HEK293T (cell line): ENCODE measurements around the gene BRCA1.
"Not testable (repeated sequence)": the region's sequence is repeated elsewhere in the genome, so short reads cannot be mapped to it uniquely, and the experiment has no call there.

Experiments
- CTCF ChIA-PET: fragments of 350-600 bp; formaldehyde crosslinking; extraction: SDS; loops from one replicate; lab custom pipeline; 2021; ENCODE audit warnings: antibody characterized with exemption, inconsistent platforms; lab: Yijun Ruan, JAX
- POLR2A ChIA-PET: fragments of 350-600 bp; formaldehyde crosslinking; extraction: SDS; loops from one replicate; lab custom pipeline; 2020; ENCODE audit warnings: antibody characterized with exemption, inconsistent platforms; lab: Yijun Ruan, JAX
- DNase-seq: peaks from one replicate; pipeline ENCODE4 v3.0.0; 2012; ENCODE audit warnings: mixed read lengths; ENCODE audit errors: extremely low spot score
- ARNT ChIP-seq: fragments of 450-650 bp; IDR thresholded peaks from 2 replicates; pipeline ENCODE4 v1.6.1; 2017; ENCODE audit warnings: mild to moderate bottlenecking
- BHLHE40 ChIP-seq: fragments of 450-650 bp; IDR thresholded peaks from 2 replicates; pipeline ENCODE4 v1.6.1; 2016; ENCODE audit warnings: mild to moderate bottlenecking, moderate library complexity, borderline replicate concordance
- CTBP1 ChIP-seq: fragments of 450-650 bp; IDR thresholded peaks from 2 replicates; pipeline ENCODE4 v1.6.1; 2016; ENCODE audit warnings: borderline replicate concordance
- ELF4 ChIP-seq: fragments of 450-650 bp; IDR thresholded peaks from 2 replicates; pipeline ENCODE4 v1.6.1; 2017; ENCODE audit warnings: antibody characterized with exemption
- FOXA1 ChIP-seq: fragments of 450-650 bp; IDR thresholded peaks from 2 replicates; pipeline ENCODE4 v1.6.1; 2016; ENCODE audit warnings: mild to moderate bottlenecking
- FOXK2 ChIP-seq: fragments of 450-650 bp; IDR thresholded peaks from 2 replicates; pipeline ENCODE4 v1.6.1; 2016; ENCODE audit warnings: mild to moderate bottlenecking
- FOXM1 ChIP-seq: fragments of 450-650 bp; IDR thresholded peaks from 2 replicates; pipeline ENCODE4 v1.6.1; 2017; ENCODE audit warnings: mild to moderate bottlenecking, borderline replicate concordance
- HDGF ChIP-seq: fragments of 450-650 bp; IDR thresholded peaks from 2 replicates; pipeline ENCODE4 v1.6.1; 2017; ENCODE audit warnings: antibody characterized with exemption, borderline replicate concordance
- L3MBTL2 ChIP-seq: fragments of 450-650 bp; conservative IDR thresholded peaks from 2 replicates; pipeline ENCODE4 v1.6.1; 2016; ENCODE audit warnings: mild to moderate bottlenecking
- LEF1 ChIP-seq: fragments of 450-650 bp; IDR thresholded peaks from 2 replicates; pipeline ENCODE4 v1.6.1; 2017; ENCODE audit warnings: mild to moderate bottlenecking, borderline replicate concordance
- NFRKB ChIP-seq: fragments of 450-650 bp; IDR thresholded peaks from 2 replicates; pipeline ENCODE4 v1.6.1; 2016; ENCODE audit warnings: mild to moderate bottlenecking, moderate library complexity
- SP1 ChIP-seq: fragments of 450-650 bp; IDR thresholded peaks from 2 replicates; pipeline ENCODE4 v1.6.1; 2017
- SUZ12 ChIP-seq: fragments of 450-650 bp; IDR thresholded peaks from 2 replicates; pipeline ENCODE4 v1.6.1; 2016; ENCODE audit warnings: mild to moderate bottlenecking
- TARDBP ChIP-seq: fragments of 450-650 bp; IDR thresholded peaks from 2 replicates; pipeline ENCODE4 v1.6.1; 2016
- ZNF384 ChIP-seq: fragments of 450-650 bp; IDR thresholded peaks from 2 replicates; pipeline ENCODE4 v1.6.1; 2016
- TF ChIP-seq, protein P1 (sequence below): fragments of 450-650 bp; IDR thresholded peaks from 2 replicates; pipeline ENCODE4 v1.6.1; 2016

Gene BRCA1

DNA sequence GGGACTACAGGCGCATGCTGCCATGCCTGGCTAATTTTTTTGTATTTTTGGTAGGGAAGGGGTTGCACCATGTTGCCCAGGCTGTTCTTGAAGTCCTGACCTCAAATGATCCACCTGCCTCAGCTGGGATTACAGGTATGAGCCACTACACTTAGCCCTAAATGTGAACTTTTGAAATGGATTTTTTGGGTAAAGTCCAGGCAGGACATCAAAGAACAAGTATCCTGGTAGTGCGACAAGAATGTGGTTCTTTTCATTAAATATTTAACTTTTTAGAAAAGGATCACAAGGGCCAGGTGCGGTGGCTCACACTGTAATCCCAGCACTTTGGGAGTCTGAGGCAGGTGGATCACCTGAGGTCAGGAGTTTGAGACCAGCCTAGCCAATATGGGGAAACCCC lies 30.5 kb upstream of the BRCA1 start:
- POLR2A ChIA-PET = no interaction called here
- no peak for DNase-seq

DNA sequence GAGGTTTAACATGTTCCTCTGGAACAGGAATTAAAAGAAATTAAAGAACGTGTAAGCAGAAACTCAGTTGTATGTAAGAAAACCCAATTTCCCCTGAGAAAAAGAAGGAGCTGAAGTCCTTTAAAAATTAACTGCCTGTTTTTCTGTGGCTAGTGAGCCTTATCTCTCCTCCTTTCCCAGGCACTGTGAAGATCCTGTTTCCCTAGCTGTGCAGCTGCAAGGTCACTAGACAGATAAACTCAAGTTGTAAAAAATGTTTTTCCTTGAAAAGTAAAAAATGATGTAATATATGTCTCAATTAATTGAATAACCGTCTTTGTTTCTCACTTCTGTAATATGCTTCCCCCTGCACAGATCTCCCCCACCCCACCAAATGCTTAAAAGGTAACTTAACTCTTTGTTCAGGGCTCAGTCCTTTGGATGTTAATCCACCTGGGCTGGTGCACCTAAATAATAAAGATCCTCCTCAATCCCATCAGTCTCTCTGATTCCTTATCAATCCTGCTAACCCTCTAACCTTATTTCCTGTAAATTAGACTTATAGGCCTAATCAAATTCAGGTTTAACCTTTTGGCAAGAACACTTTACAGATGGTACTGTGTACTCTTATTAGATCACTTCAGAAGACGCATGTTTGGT lies 28.2 kb upstream of the BRCA1 start:
- CTCF ChIA-PET, DNase-seq: not testable (repeated sequence)
- POLR2A ChIA-PET = interaction anchor here (0.8 kb wide), 1 partner anchor 162 kb away, joined by 5 read pairs; no protein-coding TSS in a partner anchor

More for the DNA sequence above, 30.5 kb upstream of the BRCA1 start:
- TF ChIP-seq ELF4 = no peak
- no peak for TF ChIP-seq FOXA1
- no peak for TF ChIP-seq BHLHE40
- TF ChIP-seq CTBP1 = no peak
- TF ChIP-seq SUZ12 = no peak
- TF ChIP-seq TARDBP = no peak
- TF ChIP-seq FOXK2 = no peak
- TF ChIP-seq, protein P1, sequence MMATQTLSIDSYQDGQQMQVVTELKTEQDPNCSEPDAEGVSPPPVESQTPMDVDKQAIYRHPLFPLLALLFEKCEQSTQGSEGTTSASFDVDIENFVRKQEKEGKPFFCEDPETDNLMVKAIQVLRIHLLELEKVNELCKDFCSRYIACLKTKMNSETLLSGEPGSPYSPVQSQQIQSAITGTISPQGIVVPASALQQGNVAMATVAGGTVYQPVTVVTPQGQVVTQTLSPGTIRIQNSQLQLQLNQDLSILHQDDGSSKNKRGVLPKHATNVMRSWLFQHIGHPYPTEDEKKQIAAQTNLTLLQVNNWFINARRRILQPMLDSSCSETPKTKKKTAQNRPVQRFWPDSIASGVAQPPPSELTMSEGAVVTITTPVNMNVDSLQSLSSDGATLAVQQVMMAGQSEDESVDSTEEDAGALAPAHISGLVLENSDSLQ = no peak
- no peak for TF ChIP-seq ARNT
- TF ChIP-seq ZNF384 = no peak
- TF ChIP-seq SP1 = no peak
- TF ChIP-seq NFRKB = no peak
- CTCF ChIA-PET = no interaction called here

DNA sequence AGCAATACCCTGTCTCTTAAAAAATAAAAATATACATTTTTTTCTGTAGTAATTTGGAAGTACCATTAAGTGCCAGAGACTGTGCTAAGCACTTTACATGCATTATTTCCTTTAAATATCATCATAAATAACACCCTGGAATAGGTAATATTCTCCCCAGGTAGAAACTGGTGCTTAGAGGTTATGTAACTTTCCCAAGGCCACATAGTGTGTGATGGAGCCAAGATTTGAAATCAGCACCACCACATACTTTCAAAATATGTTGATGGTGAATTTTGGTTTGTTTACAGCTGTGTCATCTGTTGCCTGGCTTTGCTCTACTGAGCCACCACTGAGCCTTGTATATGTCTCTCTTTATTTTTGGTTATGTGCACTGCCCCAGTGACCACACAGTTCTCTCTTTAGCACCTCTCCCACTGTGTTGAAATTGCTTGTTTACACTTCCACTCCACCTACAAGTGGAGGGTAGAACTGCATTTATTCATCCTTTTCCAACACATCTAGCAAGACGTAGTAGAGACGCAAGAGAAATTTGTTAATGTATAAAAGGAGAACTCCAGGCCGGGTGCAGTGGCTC lies 26.8 kb upstream of the BRCA1 start:
- POLR2A ChIA-PET = no interaction called here
- CTCF ChIA-PET = interaction anchor here (0.7 kb wide), 1 partner anchor 56 kb away, joined by 4 read pairs; no protein-coding TSS in a partner anchor
- TF ChIP-seq CTBP1 (no peak), L3MBTL2 (no peak), BHLHE40 (no peak), ZNF384 (no peak), FOXA1 (no peak), NFRKB (no peak), FOXK2 (no peak), HDGF (no peak), ARNT (no peak), ELF4 (no peak), SUZ12 (no peak), TARDBP (no peak), SP1 (no peak), FOXM1 (no peak), LEF1 (no peak)
- TF ChIP-seq, protein P1 = no peak

DNA sequence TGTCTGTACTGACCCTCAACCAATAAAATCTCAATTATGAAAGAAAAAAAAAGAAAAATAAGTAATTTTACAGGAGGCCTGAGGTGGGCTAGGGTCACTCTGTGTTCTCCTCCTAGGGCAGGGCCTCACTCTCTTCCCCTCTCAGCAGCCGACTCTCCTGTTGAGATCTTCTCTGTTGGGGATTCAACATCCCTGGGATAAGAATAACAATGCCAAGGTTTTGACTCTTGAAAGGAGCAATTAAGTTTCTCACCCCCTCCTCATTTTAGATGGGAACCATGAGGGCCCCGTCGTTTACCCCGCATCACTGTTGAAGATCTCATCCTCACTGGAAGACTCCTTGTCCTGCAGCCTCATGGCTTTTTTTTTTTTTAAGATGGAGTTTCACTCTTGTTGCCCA lies 21.5 kb upstream of the BRCA1 start:
- ChIA-PET CTCF (no interaction called here), POLR2A (no interaction called here)
- TF ChIP-seq CTBP1 = no peak
- DNase-seq = no peak

More for the DNA sequence above, 26.8 kb upstream of the BRCA1 start:
- DNase-seq = no peak

DNA sequence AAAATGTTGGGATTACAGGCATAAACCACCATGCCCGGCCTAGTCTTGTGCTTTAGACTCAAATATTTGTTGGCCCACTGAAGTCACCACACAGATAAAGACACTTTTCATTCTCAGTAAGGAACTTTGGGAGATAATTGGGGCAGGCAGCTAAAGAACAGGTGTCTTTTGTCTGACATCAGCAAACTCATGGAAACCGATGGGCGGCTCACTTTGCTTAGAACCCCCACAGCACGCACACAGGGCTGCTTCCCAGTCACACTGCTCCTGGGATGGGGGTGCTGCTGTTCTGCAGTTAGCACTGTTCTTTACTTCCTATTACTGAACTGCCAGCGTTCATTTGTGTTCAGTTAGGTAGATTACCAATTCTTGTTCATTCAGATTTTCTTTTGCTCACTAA lies 18.0 kb upstream of the BRCA1 start:
- no peak for DNase-seq
- CTCF ChIA-PET = no interaction called here
- POLR2A ChIA-PET = no interaction called here

DNA sequence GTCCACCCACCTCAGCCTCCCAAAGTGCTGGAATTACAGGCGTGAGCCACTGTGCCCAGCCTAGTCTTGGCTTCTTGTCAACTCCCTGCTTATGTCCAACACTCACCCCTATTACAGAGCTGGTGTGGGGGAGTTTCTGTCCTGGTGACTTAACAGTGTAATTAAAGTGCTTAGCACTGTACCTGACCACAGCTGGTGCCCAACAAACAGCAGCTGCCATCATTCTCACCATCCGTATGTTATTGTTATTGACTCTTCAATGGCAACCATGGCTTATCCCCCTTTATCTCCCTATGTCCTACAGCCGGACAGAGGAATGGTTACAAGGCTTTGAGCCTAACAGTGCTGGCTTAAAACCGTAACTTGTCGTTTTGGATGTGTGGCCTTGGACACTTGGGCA lies 17.0 kb upstream of the BRCA1 start:
- DNase-seq = no peak
- CTCF ChIA-PET = no interaction called here
- POLR2A ChIA-PET = interaction anchor here (2.3 kb wide), 1 partner anchor 17 kb away, joined by 5 read pairs; the partner anchor contains the start of gene BRCA1
- no peak for TF ChIP-seq ZNF384
- TF ChIP-seq SP1 = no peak
- no peak for TF ChIP-seq FOXM1
- TF ChIP-seq FOXA1 = no peak
- no peak for TF ChIP-seq ELF4
- TF ChIP-seq FOXK2 = no peak
- TF ChIP-seq HDGF = no peak
- no peak for TF ChIP-seq BHLHE40
- no peak for TF ChIP-seq L3MBTL2
- no peak for TF ChIP-seq LEF1
- TF ChIP-seq TARDBP = no peak
- no peak for TF ChIP-seq CTBP1
- TF ChIP-seq ARNT = no peak
- TF ChIP-seq NFRKB = no peak

More for the DNA sequence above, 18.0 kb upstream of the BRCA1 start:
- TF ChIP-seq ARNT = no peak
- no peak for TF ChIP-seq CTBP1
- no peak for TF ChIP-seq BHLHE40
- no peak for TF ChIP-seq SUZ12
- TF ChIP-seq FOXA1 = no peak
- no peak for TF ChIP-seq SP1
- TF ChIP-seq LEF1 = no peak
- TF ChIP-seq L3MBTL2 = no peak
- TF ChIP-seq TARDBP = no peak
- no peak for TF ChIP-seq FOXM1
- no peak for TF ChIP-seq ELF4
